Measurements from ENCODE around the gene ARL14EP.

The ARL14EP gene

DNA sequence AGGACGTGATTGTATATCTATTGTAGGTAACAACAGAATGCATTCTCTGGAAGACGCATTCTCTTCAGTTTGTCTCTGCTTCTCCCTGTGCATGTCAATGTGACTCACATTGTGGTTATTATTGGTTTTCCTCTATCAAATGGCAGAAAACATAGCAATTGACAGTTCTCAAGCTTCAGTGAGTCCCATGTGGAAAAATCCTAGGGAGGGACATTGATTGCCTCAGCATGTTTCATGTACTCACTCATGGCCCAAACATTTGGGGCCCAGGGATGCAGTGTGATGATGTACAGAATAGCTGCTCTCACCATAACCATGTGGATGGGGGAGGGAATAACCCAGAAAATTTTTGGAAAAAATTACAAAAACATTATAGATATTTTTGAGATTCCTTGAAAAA is 9.3 kb upstream of the ARL14EP start:
- TF ChIP-seq, protein P1, sequence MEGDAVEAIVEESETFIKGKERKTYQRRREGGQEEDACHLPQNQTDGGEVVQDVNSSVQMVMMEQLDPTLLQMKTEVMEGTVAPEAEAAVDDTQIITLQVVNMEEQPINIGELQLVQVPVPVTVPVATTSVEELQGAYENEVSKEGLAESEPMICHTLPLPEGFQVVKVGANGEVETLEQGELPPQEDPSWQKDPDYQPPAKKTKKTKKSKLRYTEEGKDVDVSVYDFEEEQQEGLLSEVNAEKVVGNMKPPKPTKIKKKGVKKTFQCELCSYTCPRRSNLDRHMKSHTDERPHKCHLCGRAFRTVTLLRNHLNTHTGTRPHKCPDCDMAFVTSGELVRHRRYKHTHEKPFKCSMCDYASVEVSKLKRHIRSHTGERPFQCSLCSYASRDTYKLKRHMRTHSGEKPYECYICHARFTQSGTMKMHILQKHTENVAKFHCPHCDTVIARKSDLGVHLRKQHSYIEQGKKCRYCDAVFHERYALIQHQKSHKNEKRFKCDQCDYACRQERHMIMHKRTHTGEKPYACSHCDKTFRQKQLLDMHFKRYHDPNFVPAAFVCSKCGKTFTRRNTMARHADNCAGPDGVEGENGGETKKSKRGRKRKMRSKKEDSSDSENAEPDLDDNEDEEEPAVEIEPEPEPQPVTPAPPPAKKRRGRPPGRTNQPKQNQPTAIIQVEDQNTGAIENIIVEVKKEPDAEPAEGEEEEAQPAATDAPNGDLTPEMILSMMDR (conservative IDR thresholded peaks at IDR 0.05), result no peak
- H3K27ac ChIP-seq, result no peak overlapping the region

DNA sequence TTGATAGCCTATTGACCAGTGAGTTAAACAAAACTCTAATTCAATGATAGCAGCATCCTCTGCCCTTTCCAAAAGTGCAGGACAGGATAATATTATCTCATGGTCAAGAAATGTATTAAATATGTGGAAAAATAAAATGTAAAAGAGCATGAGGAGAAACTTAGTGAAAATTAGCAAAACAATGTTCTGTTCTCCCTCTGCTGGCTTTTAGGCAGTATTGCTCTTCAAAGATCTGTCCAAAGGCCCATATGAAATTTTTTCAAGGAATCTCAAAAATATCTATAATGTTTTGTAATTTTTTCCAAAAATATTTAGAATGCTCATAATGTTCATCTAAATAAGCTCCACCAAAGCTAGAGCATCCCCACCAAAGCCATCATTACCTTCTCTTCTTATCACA is 8.3 kb upstream of the ARL14EP start:
- TF ChIP-seq, protein P1 (conservative IDR thresholded peaks at IDR 0.05), result peak; percentile 76
- no peak overlapping the region for H3K27ac ChIP-seq

DNA sequence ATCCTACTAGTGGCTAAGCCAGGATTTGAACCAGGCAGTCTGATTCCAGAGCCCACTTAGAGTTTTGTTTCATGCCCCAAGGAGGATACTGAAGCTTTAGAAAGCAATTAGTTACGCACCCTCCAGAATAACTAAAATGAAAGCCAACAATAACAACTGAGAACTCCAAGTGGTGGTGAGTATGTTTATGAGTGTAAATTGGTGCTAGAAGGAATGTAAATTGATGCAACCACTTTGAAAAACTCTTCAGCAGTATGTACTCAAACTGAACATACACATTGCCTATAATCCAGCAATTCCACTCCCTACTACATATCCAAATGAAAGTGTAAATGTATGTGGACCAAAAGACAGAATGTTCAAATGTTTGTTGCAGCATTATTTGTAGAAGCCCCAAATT is 6.7 kb upstream of the ARL14EP start:
- no peak overlapping the region for H3K27ac ChIP-seq
- TF ChIP-seq, protein P1 (conservative IDR thresholded peaks at IDR 0.05), result no peak

DNA sequence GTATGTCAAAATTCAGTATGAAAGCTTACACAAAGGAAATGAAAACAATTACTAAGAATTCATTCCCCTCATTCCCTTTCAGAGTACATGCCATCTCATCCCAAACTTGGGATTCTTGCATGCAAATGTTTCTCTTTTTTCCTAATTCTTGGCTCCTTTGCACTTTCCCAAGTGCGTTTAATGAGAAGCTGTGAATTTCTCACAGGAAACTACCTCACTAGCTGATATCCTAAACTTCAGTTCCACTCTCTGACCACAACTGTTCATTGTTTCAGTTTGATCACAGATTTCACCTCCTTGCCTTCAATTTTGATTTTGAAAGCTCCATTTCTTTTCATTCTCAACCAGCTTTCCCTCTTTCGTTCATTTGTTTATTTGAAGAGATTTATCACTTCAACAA is 5.9 kb upstream of the ARL14EP start:
- TF ChIP-seq, protein P1 (conservative IDR thresholded peaks at IDR 0.05), result no peak
- no peak overlapping the region for H3K27ac ChIP-seq

DNA sequence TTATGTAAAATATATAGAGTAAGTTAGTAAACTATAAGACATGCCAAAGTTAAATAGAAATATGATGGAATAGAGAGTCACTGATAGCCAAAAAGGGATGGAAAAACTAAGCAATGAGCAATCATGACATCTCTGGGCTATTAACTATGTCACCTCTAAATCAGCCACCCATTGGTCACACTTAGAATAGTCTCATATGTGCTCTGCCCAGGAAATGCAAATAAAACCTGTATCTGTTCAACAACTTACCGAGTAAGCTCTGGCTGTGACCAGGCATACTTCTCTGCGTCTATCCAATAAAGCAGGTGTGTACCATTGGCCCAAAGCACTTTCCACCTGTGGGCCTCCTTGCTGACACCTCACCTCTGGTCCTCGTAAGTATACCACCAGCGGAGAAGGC is 1.6 kb upstream of the ARL14EP start:
- TF ChIP-seq, protein P1 (conservative IDR thresholded peaks at IDR 0.05), result no peak
- no peak overlapping the region for H3K27ac ChIP-seq

DNA sequence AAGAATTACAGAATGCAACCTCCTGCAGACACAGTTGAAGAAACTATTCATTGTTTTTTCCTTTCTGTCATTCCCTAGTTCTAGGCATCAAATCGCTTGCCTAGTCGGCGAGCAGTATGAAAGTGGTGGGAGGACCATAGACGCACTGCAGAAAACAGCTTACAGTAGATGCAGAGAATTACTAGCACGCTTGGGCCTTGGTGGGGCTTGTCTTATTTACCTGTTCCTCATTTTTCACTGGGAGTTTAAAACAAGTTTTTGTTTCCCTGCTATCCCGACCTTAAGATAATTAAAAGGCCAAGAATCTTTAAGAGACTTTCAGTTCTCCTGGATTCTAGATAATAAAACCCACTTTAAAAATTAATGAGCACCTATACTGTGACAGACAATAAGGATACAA is 713 bp upstream of the ARL14EP start:
- TF ChIP-seq, protein P1 (conservative IDR thresholded peaks at IDR 0.05), result no peak

DNA sequence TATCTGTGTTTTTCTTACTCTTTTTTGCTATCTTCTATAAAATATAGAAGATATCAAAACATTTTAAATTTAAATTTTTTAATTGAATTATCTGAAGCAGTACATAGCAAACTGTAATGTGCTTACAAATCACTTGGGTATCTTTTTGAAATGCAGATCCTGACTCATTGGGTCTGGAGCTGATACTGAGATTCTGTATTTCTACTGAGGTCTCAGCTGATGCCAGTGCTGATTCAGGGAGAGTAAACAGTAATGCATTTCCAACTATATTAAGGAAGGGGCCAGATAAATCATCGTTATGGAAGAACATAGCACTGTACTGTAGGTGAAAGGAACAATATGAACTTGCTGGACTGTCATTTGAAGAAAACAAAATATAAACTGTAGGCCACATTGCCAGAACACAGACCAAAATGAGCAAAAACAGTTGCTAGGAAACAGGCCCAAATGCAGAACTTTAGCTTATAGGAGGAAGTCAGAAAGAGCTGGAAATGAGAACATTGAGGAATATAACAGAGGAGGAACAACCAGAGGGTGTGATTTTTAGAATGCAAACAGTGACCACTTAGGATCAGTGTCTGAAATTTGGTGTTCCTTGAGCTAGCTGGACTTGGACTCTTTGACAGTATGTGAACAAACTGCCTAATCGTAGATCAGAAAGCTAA is 3.3 kb downstream of the ARL14EP start:
- H3K27ac ChIP-seq, result no peak overlapping the region
- TF ChIP-seq, protein P1 (conservative IDR thresholded peaks at IDR 0.05), result no peak

More for the DNA sequence above, 713 bp upstream of the ARL14EP start:
- peak overlapping the region; percentile 84 for H3K27ac ChIP-seq

Data from VCaP (cell line).